SIG-M5 treated with dmso at 0.1 percent for 504 hours (cell line): ENCODE data around the gene CCDC191.

Experiments
- DNase-seq: peaks from one replicate; lab custom pipeline; 2025; ENCODE audit not compliant: unreplicated experiment; lab: John Stamatoyannopoulos, UW

The CCDC191 gene

DNA sequence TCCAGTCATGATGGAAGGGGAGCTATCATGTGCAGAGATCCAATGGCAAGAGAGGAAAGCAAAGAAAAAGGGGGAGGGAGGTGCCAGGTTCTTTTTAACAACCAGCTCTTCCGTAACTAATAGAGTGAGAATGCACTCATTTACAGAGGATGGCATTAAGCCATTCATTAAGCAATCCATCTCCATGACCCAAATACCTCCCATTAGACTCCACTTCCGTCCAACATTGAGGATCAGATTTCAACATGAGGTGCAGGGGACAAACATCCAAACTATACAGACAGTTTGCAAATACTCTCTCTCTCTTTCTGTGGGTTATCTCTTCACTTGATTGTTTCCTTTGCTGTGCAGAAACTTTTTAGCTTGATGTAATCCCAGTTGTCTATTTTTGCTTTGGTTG is 87.3 kb downstream of the CCDC191 start:
- no peak for DNase-seq

DNA sequence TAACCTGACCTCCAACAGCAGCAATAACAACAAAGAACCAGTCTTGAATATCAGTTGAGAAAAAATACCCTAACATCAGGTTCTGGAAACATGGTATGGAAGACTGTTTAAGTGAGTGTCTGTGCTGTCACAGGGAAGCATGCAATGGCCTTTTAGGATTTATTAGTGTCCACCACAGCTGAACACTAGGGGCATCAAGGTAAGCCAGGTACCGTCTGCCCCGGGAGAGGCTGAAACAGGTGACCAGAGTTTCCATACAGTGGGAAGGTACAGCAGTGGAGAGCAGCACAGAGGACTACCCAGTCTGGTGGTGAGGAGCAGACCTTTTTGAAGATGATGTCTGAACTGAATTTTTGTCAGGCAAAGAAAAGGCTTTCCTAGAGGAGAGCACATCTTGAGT is 90.2 kb downstream of the CCDC191 start:
- peak; percentile 7 for DNase-seq

DNA sequence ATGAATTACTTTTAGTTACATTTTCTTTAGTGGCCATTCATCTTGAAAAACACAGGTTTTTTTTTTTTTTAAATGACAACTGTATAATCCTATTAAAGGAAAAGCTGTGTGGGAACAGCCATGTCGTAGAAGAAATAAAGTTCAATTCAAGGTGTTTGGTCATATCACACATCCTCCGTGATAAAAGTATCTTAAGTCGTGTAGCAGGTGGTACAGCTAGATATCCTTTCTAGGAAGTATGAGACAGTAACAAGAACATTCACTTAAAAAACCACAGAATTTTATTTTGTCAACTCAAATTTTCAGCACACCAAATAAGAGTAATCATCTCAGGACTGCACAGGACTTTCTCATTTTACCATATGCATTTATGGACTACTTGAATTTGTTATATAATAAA is 92.4 kb downstream of the CCDC191 start:
- DNase-seq = no peak

DNA sequence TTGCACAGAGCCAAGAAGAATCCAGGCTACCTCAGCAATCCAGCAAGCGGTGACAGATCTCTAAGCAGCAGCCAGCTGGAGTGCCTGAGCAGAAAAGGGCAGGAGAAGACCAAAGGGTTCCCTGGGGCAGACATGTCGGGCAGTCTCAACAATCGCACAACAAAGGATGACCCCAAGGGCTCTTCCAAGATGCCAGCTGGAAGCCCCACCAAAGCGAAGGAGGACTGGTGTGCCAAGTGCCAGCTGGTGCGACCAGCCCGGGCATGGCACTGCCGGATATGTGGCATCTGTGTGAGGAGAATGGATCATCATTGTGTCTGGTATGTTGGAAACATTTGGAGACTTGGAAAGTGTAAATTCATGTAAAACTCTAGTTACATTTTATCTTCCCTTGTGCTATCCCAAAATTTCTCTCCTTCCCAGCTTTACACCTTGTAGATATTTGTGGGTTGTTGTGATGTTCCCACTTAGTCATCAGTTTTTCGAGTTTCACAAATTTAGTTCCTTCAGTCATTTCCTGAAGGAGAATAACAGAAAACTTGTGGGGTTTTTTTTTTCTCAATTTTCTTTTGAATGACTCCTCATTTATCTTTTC is 102.1 kb downstream of the CCDC191 start:
- no peak for DNase-seq

DNA sequence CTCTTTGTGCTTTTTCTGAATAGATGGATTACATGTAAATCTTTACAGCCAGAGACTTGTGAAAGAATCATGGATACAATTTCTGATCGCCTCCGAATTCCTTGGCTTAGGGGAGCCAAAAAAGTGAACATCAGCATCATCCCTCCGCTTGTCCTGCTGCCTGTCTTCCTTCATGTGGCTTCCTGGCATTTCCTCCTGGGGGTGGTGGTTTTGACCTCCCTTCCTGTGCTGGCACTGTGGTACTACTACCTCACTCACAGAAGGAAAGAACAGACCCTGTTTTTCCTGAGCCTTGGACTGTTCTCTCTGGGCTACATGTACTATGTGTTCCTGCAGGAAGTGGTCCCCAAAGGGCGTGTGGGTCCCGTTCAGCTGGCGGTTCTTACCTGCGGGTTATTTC is 102.6 kb downstream of the CCDC191 start:
- no peak for DNase-seq

DNA sequence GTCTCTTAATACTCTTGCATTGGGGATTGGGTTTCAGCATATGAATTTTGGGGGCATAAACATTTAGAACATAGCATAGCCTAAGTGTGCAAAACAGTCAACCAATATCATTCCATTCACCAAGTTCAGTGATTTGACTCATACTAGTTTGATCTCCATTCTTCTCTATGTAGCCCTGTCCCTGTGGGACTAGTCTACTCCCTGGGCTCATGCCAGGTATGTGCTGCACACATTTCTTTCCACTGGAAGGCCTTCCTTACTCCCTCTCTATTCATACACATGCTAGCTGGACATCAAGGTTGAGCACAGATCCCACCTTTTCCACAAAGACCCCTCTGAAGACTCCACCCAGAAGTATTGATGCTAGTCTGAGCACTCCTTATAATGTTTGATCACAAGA is 103.4 kb downstream of the CCDC191 start:
- DNase-seq = no peak

DNA sequence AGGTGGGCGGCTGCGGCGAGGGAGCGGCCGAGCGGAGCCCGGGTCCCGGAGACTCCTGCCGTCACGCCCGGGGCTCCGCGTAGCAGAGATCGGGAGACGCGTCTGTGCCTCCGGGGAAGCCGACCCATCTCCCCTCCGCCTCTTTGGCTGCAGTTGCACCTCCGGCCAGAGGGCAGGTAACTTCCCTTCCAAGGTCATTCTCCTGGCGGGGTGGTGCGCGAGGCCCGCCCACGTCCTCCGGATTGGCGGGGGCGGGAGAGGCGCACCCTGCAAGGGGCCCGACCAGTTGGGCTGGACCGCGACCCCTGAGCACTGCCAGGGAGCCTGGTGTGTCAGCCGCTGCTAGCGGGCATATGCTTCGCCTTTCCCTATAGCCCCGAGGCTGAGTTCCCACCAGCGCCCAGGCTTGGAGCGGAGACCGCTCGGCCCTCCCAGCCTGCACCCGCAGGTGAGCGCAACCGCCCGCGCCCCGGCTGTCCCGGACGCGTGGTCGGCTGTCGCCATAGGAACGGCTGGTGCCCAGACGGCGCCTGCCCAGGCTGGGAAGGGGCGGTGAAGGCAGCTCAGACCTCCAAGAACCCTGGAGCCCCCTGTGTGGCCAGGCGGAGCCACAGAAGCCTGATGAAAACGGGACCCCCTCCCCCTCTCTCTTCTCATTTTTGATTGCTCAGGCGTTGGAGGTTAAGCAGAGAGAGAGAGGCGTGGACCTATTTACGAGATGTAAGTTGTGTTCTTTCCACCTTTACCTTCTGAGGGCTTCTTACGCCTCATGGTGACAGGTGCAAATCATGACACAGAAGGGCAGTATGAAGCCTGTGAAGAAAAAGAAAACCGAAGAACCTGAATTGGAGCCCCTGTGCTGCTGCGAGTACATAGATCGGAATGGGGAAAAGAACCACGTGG is 108.1 kb downstream of the CCDC191 start:
- DNase-seq = no peak

DNA sequence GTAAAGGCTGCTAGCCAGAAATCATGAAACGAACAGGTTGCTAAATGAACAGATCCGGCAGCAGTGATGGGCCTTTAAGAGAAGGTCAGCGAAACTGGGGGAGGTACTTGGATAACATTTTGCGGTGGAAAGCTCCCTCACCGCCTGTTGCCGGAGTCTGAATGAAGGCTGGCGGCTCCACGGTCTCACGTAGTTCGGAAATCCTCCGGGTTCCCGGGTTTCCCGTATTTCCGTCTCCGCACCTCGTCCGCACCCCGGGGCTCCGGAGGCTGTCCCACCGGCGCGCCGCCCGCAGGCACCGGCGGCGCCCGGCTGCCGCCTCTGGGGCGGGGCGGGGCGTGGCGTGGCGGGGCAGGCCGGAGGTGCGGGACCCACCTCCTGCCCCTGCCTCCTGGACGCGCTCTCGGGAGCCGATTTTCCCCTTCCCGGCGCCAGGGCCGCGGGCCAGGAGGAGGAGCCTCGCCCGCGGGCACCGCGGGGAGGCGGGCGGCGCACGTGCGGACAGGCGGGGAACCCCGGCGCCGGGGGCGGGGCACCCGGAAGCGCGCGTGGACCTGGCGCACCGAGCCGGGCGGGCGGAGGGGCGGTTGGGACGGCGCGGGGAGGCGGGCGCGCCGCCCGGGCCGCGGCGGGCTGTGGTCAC is 108.8 kb downstream of the CCDC191 start, which contains the start of gene ZDHHC23:
TSS of gene ZDHHC23 (plus strand) at position 642 of the 643 bp plus-strand sequence. CDS start 790 bp downstream, outside the sequence.
- DNase-seq = peak; percentile 59

DNA sequence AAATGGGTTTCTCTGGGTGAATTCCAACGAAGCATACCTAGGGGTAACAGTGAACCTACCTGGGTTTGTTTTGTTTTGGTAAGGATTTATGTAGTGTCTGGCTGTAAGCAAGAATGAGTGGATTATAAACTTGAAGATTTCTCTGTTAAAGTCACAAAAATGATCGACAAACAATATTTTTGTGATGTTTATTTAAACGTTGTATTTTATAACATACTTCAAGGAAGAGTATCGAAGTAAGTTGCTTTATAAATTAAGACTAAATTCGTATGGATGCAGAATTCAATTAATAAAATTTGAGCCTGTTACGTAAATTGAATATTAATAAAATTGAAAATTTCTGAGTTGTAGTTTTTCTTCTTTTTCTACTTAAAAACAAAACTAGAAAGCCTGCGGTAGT is 109.5 kb downstream of the CCDC191 start:
- DNase-seq = no peak

DNA sequence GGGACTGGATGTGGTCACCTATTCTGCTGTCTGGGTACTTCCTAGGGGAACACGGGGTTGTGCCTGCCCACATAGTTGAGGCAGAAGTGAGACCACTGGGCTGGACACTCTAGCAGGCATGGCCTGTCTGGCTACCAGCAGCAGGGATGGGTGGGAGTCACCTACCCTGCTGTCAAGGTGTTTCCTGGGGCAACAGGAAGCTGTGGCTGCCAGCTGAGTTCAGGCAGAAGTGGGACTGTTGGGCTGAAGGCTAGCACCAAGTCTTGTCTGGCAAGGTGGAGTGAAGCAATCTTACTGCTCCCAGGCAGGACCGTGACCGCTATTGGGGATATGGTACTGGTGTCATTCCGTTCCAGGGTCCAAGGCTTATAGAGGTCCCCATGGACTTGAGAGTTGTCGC is 128.8 kb downstream of the CCDC191 start:
- no peak for DNase-seq

DNA sequence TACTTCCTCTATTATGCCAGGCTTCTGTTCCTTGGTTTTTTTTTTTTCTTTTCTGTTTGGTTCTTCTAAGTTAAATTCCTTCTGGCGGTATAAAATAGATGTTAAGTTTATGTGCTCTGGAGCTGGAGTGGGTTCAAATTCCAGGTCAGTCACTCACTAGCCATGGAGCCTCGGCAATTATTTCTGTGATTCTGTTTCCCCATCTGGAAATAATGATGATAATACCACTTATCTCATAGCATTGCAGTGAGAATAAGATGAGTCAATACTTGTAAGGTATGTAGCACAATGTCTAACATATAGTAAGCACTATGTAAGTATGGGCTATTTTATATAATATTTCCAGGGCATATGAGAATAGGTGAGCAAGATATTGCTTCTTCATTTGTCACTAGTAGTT is 141.7 kb downstream of the CCDC191 start:
- no peak for DNase-seq
